Adrenal gland (tissue), 12 donors: ENCODE results near the gene MORF4L1. TPM values are rescaled to one million over a fixed set of nuclear protein-coding genes. Genes with fewer than 3 reads are reported as not detected.

ENCODE experiments used
- DNase-seq, 7 donors: peaks; one replicate each; pipeline ENCODE4 v3.0.0-alpha.2; 2019 to 2020
- H3K27ac ChIP-seq, 5 donors: fragments of 200-600 bp; sonication (generic) in 4 of 5; 1 replicate in 3 of 5; 2 replicates in 2 of 5; pipeline versions ENCODE4 v1.5.1 to v1.8.0; 2016 to 2020; ENCODE audit warnings: mild to moderate bottlenecking in 1 of 5
- H3K27me3 ChIP-seq: fragments of 200-600 bp; 2 replicates; pipeline ENCODE4 v1.8.0; 2021
- H3K36me3 ChIP-seq, 2 donors: fragments of 200-600 bp; replicated peaks in 1 of 2; 1 replicate in 1 of 2; 2 replicates in 1 of 2; pipeline versions ENCODE4 v1.5.1 to v1.8.0; 2018 to 2022
- H3K4me1 ChIP-seq, 2 donors: fragments of 200-600 bp; replicated peaks in 1 of 2; 1 replicate in 1 of 2; 2 replicates in 1 of 2; pipeline versions ENCODE4 v1.5.1 to v1.8.0; 2018 to 2021
- H3K4me3 ChIP-seq, 4 donors: fragments of 200-600 bp; sonication (generic) in 3 of 4; one replicate each; pipeline ENCODE4 v1.5.1; 2016 to 2018
- H3K9me3 ChIP-seq, 3 donors: fragments of 200-600 bp; sonication (generic) in 1 of 3; replicated peaks in 1 of 3; 1 replicate in 2 of 3; 2 replicates in 1 of 3; pipeline versions ENCODE4 v1.5.1 to v1.8.0; 2016 to 2021
- POLR2A ChIP-seq, 2 donors: fragments of 450-650 bp; IDR thresholded peaks; one replicate each; pipeline ENCODE4 v1.6.1; 2017; ENCODE audit warnings: antibody characterized with exemption in 2 of 2, mild to moderate bottlenecking in 2 of 2, moderate library complexity in 1 of 2
- WGBS, 4 donors: extraction: QIAGEN DNeasy Blood & Tissue Kit in 2 of 4; methylation state at CpG; one replicate each; pipeline versions ENCODE4 v1.1.5 to v1.1.7; 2013 to 2017; 5-methylcytosine and 5-hydroxymethylcytosine counted together
- intact Hi-C, 2 donors: fragments of 100-400 bp; cut with DNase I; formaldehyde crosslinking; loops; one replicate each; pipeline versions ENCODE4 v1.14.1 to v1.15.0; 2022 to 2023
- polyA plus RNA-seq, 3 donors: library from polyadenylated mRNA; stranded (reverse); fragments of 200-250 nt in 2 of 3; fragments of 350-450 nt in 1 of 3; fragmentation: Illumina TruSeq in 1 of 3; extraction: RNeasy Lipid Tissue Mini Kit (QIAGEN cat#74804) in 1 of 3; gene quantifications; one replicate each; pipeline ENCODE4 v1.2.3, GENCODE V29; 2013 to 2014
- total RNA-seq, 9 donors: library from RNA; depleted of rRNA in 4 of 9; stranded (reverse); fragments of >200 nt in 4 of 9; fragments of 120-200 nt in 1 of 9; fragmentation: NEBNext Ultra II Directional in 1 of 9; extraction: Animal tissue kit (Norgen Biotek cat#: 25700) in 1 of 9; gene quantifications; one replicate each; pipeline versions ENCODE4 v1.1.0 to v1.2.4, GENCODE V29; 2013 to 2023
- TF ChIP-seq, protein P1 (sequence below), 6 experiments: fragments of 450-650 bp in 4 of 6; fragments of 200-600 bp in 2 of 6; sonication (generic) in 1 of 6; IDR thresholded peaks; 1 replicate in 5 of 6; 2 replicates in 1 of 6; pipeline versions ENCODE4 v1.5.1 to v1.8.0; 2016 to 2021; ENCODE audit warnings: antibody characterized with exemption in 6 of 6, mild to moderate bottlenecking in 2 of 6, moderate library complexity in 1 of 6
- donor health status: healthy with polysubstance abuse.
- donor health status: Bipolar disorder and iron deficiency.
- donor health status: DM: yes; HTN: yes; CAD: no.
- donor health status: DM: no; HTN: no; CAD: no.
- donor health status: DM: no; HTN: no; CAD: no.
- donor health status: DM: yes; HTN: yes; CAD: no.

The MORF4L1 gene
- total and polyA plus RNA-seq, 12 donors: 99.8 to 935 (median 342) TPM

DNA sequence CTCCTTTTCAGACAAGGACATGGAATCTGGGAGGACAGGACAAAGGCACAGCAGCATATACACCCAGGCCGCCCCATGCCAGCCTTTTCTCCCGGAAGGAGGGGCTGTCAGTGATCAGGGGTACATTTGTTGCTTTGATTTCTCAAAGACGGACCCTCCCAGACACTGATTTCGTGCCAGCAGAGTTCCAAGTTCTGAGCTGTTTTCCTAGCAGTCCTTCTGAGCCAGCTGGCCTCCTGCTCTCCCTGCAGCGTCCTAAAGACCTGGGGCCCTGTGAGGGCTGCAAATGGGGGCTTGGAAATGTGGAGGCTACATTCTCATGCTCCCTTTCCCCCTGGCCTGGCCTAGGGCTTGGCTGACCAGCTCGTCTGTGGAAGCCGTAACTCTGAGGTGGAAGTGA lies 49.8 kb downstream of the MORF4L1 start:
- TF ChIP-seq POLR2A (IDR thresholded peaks at IDR 0.05): no peak
- TF ChIP-seq, protein P1, sequence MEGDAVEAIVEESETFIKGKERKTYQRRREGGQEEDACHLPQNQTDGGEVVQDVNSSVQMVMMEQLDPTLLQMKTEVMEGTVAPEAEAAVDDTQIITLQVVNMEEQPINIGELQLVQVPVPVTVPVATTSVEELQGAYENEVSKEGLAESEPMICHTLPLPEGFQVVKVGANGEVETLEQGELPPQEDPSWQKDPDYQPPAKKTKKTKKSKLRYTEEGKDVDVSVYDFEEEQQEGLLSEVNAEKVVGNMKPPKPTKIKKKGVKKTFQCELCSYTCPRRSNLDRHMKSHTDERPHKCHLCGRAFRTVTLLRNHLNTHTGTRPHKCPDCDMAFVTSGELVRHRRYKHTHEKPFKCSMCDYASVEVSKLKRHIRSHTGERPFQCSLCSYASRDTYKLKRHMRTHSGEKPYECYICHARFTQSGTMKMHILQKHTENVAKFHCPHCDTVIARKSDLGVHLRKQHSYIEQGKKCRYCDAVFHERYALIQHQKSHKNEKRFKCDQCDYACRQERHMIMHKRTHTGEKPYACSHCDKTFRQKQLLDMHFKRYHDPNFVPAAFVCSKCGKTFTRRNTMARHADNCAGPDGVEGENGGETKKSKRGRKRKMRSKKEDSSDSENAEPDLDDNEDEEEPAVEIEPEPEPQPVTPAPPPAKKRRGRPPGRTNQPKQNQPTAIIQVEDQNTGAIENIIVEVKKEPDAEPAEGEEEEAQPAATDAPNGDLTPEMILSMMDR (IDR thresholded peaks at IDR 0.05): no peak
- WGBS, 4 donors: 80 to 84% (median 83%) methylated on average over 6 to 7 of the region's 7 CpGs
- peaks cover 0 to 75% of the 10 kb centered on the region in 2 donors for H3K36me3 ChIP-seq
- H3K9me3 ChIP-seq: no peaks in the 10 kb centered on the region
- DNase-seq: no peak
- H3K4me3 ChIP-seq: no peak overlapping the region
- H3K4me1 ChIP-seq: peaks cover 0 to 2% of the 10 kb centered on the region in 2 donors
- intact Hi-C loops: no loop called here
- H3K27me3 ChIP-seq: no peaks in the 10 kb centered on the region
- H3K27ac ChIP-seq: no peak overlapping the region

DNA sequence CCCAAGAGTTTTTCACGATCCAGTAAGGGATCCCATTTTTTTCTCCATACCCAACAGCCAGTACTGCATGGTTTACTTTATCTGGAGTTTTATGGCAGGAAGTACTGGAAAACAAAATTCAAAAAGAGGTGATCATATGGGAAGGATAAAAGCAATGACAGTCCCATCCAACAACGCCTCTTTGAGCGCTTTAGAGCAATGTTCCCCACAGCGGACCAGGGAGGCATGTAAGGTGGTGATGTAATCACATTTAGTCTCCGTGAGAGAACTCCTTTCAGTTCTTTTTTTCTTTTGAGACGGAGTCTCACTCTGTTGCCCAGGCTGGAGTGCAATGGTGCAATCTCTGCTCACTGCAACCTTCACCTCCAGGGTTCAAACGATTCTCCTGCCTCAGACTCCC lies 50.3 kb downstream of the MORF4L1 start:
- TF ChIP-seq, protein P1 (IDR thresholded peaks at IDR 0.05): no peak
- TF ChIP-seq POLR2A (IDR thresholded peaks at IDR 0.05): no peak
- no peak overlapping the region for H3K4me3 ChIP-seq
- no peak overlapping the region for H3K27ac ChIP-seq
- no peaks in the 10 kb centered on the region for H3K4me1 ChIP-seq
- no peak for DNase-seq
- H3K9me3 ChIP-seq: no peaks in the 10 kb centered on the region
- H3K27me3 ChIP-seq: no peaks in the 10 kb centered on the region
- 65 to 78% (median 75%) methylated on average over 7 of the region's 7 CpGs for WGBS, 4 donors
- intact Hi-C loops: no loop called here
- peaks cover 0 to 75% of the 10 kb centered on the region in 2 donors for H3K36me3 ChIP-seq

DNA sequence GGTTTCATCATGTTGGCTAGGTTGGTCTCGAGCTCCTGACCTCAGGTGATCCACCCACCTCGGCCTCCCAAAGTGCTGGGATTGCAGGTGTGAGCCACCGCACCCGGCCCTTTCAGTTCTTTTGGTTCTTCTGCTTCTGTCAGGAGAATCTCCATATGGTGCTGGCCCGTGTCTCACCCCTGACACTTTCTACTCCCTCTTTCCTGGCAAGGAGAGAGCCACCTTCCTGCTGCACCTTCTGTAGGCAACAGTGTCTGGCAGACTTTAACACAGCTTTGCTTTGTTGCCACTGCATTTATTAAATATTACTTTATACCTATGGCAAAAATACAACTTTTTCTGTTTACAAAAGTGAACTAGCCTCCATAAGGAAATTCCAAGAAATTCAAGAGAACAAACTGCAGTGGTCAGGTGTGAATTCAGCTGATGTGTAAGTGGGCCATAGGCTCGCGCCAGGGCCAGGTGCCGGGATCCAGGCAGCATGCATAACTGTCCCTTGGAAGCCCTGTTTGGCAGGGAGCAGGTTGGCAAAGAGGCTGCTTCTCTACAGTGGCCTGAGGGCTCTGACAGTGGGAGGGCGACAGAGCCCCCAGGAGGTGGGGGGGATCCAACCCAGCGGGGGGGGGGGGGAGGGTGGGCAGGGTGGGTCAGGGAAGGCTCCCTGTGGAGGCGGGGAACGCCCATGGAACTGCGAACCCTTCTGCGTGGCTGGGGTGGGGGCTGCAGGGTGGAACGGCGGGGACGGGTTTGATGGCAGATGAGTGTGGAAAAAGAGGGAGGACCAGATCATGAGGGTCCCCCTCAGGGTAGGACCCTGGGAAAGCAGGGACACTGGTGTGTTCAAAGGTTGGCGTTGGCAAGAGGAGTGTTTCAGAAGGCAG lies 51.0 kb downstream of the MORF4L1 start:
- Histone ChIP-seq H3K27ac (no peak overlapping the region), H3K36me3 (peaks cover 0 to 69% of the 10 kb centered on the region in 2 donors), H3K27me3 (no peaks in the 10 kb centered on the region), H3K4me3 (no peak overlapping the region), H3K4me1 (no peaks in the 10 kb centered on the region), H3K9me3 (no peaks in the 10 kb centered on the region)
- intact Hi-C loops: no loop called here
- TF ChIP-seq POLR2A (IDR thresholded peaks at IDR 0.05): no peak
- TF ChIP-seq, protein P1 (IDR thresholded peaks at IDR 0.05): no peak
- DNase-seq: no peak
- 90 to 94% (median 93%) methylated on average over 17 to 18 of the region's 18 CpGs for WGBS, 4 donors

DNA sequence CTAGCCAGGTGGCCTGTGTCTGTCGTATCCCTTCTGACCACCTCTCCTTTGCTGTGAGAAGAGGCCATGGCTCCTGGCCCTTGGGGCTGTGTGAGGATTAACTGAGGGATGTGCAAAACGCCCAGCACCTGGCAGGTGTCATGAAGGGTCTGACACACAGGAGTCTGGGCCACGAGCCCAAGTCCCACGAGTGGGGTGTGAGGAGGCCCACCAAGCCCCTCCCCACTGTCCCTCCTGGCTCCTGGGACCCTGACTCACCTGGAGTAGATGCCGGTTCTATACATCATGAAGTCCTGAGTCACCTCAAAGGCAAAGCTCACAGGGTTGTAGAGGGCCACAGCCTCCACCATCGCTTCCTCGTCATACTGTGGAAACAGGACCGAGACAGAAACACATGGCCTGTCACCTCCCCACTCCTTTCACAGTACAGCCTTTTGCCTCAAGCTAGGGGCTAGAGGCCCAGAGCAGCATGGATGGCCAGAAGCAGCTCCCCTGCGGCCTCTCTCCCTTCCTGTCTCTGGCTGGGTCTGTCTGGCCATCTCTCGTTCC lies 52.5 kb downstream of the MORF4L1 start:
- H3K27ac ChIP-seq: no peak overlapping the region
- intact Hi-C loops: no loop called here
- no peaks in the 10 kb centered on the region for H3K27me3 ChIP-seq
- H3K4me1 ChIP-seq: no peaks in the 10 kb centered on the region
- DNase-seq: no peak
- H3K4me3 ChIP-seq: no peak overlapping the region
- TF ChIP-seq, protein P1 (IDR thresholded peaks at IDR 0.05): no peak
- TF ChIP-seq POLR2A (IDR thresholded peaks at IDR 0.05): no peak
- H3K36me3 ChIP-seq: peaks cover 0 to 55% of the 10 kb centered on the region in 2 donors
- H3K9me3 ChIP-seq: no peaks in the 10 kb centered on the region
- WGBS, 4 donors: 79 to 91% (median 84%) methylated on average over 4 to 10 of the region's 10 CpGs
